ENCODE measurements around the gene CYP26A1. TPM values are rescaled to one million over a fixed set of nuclear protein-coding genes. Genes with fewer than 3 reads are reported as not detected.

Gene CYP26A1
- total RNA-seq, 1 experiment from 2014 or later = not detected

- no peak for DNase-seq (ENCODE audit: low spot score)
These were observed 50.1 kb downstream of the CYP26A1 start for GRCh38 chr10:93123766-93124165.

- no peak for DNase-seq (ENCODE audit: low spot score)
These were observed 51.1 kb downstream of the CYP26A1 start for GRCh38 chr10:93124580-93125318.

- no peak for DNase-seq (ENCODE audit: low spot score)
These were observed 52.3 kb downstream of the CYP26A1 start for GRCh38 chr10:93125966-93126365.

- DNase-seq (ENCODE audit: low spot score) = no peak
These were observed 52.9 kb downstream of the CYP26A1 start for GRCh38 chr10:93126483-93127052.

Other genes starting within 250 kb of the CYP26A1 start
- gene EXOC6, start 225.4 kb upstream of the CYP26A1 start, total RNA-seq (2014; rRNA removed; shearing (Covaris generic)) = 6.9 and 8.8 TPM in 2 replicates
- gene CYP26C1, start 13.1 kb upstream of the CYP26A1 start, total RNA-seq (2014; rRNA removed; shearing (Covaris generic)) = not detected in 2 replicates